ENCODE results near the gene MNAT1. TPM values are rescaled to one million over a fixed set of nuclear protein-coding genes. Genes with fewer than 3 reads are reported as not detected.

Gene MNAT1
- total RNA-seq, 4 donors from 2014 or later: 4.4 to 69.7 (median 46.9) TPM

- no peaks in the 10 kb centered on the region for H3K9me3 ChIP-seq
- no peaks in the 10 kb centered on the region for H3K4me1 ChIP-seq
- H3K27me3 ChIP-seq: no peaks in the 10 kb centered on the region
- DNase-seq: no peak
- H3K4me3 ChIP-seq: no peak overlapping the region
- TF ChIP-seq, protein P1, sequence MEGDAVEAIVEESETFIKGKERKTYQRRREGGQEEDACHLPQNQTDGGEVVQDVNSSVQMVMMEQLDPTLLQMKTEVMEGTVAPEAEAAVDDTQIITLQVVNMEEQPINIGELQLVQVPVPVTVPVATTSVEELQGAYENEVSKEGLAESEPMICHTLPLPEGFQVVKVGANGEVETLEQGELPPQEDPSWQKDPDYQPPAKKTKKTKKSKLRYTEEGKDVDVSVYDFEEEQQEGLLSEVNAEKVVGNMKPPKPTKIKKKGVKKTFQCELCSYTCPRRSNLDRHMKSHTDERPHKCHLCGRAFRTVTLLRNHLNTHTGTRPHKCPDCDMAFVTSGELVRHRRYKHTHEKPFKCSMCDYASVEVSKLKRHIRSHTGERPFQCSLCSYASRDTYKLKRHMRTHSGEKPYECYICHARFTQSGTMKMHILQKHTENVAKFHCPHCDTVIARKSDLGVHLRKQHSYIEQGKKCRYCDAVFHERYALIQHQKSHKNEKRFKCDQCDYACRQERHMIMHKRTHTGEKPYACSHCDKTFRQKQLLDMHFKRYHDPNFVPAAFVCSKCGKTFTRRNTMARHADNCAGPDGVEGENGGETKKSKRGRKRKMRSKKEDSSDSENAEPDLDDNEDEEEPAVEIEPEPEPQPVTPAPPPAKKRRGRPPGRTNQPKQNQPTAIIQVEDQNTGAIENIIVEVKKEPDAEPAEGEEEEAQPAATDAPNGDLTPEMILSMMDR (IDR thresholded peaks at IDR 0.05): no peak
- TF ChIP-seq POLR2A (IDR thresholded peaks at IDR 0.05): no peak
- no peak overlapping the region for H3K27ac ChIP-seq
- H3K36me3 ChIP-seq: no peaks in the 10 kb centered on the region
- intact Hi-C loops (cut with DNase I; ENCODE audit: low total_unique reads): no loop called here
Measured at GRCh38 chr14:60758885-60759284, 24.3 kb downstream of the MNAT1 start.

- no peaks in the 10 kb centered on the region for H3K36me3 ChIP-seq
- H3K9me3 ChIP-seq: no peaks in the 10 kb centered on the region
- no peak for DNase-seq
- H3K4me3 ChIP-seq: no peak overlapping the region
- TF ChIP-seq, protein P1 (IDR thresholded peaks at IDR 0.05): no peak
- no peak for TF ChIP-seq POLR2A (IDR thresholded peaks at IDR 0.05)
- H3K27me3 ChIP-seq: no peaks in the 10 kb centered on the region
- H3K27ac ChIP-seq: no peak overlapping the region
- intact Hi-C loops (cut with DNase I; ENCODE audit: low total_unique reads): no loop called here
- no peaks in the 10 kb centered on the region for H3K4me1 ChIP-seq
Measured at GRCh38 chr14:60760209-60760608, 25.6 kb downstream of the MNAT1 start.

- no peaks in the 10 kb centered on the region for H3K36me3 ChIP-seq
- H3K27ac ChIP-seq: no peak overlapping the region
- intact Hi-C loops (cut with DNase I; ENCODE audit: low total_unique reads): no loop called here
- no peaks in the 10 kb centered on the region for H3K4me1 ChIP-seq
- no peaks in the 10 kb centered on the region for H3K9me3 ChIP-seq
- no peak for TF ChIP-seq POLR2A (IDR thresholded peaks at IDR 0.05)
- TF ChIP-seq, protein P1 (IDR thresholded peaks at IDR 0.05): no peak
- no peak overlapping the region for H3K4me3 ChIP-seq
- no peaks in the 10 kb centered on the region for H3K27me3 ChIP-seq
- no peak for DNase-seq
Measured at GRCh38 chr14:60760644-60761364, 26.2 kb downstream of the MNAT1 start.

GRCh38 chr14:60768602-60769001 lies 34.0 kb downstream of the MNAT1 start:
- Histone ChIP-seq H3K36me3 (no peaks in the 10 kb centered on the region), H3K9me3 (no peaks in the 10 kb centered on the region), H3K27me3 (no peaks in the 10 kb centered on the region), H3K4me3 (no peak overlapping the region), H3K4me1 (no peaks in the 10 kb centered on the region), H3K27ac (no peak overlapping the region)
- intact Hi-C loops (cut with DNase I; ENCODE audit: low total_unique reads): no loop called here
- TF ChIP-seq, protein P1 (IDR thresholded peaks at IDR 0.05): no peak
- no peak for DNase-seq

DNA sequence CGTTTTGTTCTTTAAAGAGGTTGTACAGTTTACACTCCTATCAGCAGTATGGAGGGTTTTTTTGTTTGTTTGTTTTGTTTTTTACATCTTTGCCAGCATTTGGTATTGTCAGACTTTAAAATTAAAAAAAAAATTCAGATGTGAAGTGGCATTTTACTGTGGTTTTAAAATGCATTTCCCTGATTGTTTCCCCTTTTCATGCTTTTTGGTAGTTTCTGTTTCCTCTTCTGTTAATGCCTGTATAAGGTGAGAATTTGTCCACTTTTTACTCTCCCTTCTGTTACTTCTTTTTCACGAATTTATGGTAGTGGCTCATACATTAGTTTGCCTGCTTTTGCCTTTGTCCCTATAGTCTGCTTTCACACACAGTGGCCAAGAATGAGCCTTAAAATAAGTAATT lies 36.6 kb downstream of the MNAT1 start:
- TF ChIP-seq, protein P1 (IDR thresholded peaks at IDR 0.05): no peak
- no peak for TF ChIP-seq POLR2A (IDR thresholded peaks at IDR 0.05)
- intact Hi-C loops (cut with DNase I; ENCODE audit: low total_unique reads): no loop called here
- Histone ChIP-seq H3K27me3 (no peaks in the 10 kb centered on the region), H3K9me3 (no peaks in the 10 kb centered on the region), H3K4me1 (no peaks in the 10 kb centered on the region), H3K36me3 (no peaks in the 10 kb centered on the region), H3K4me3 (no peak overlapping the region), H3K27ac (no peak overlapping the region)
- DNase-seq: no peak
